Stimulated activated CD8-positive, alpha-beta memory T cell treated with anti-CD3 and anti-CD28 coated beads, Interleukin-4, amount 100 ng/mL, for 24 hours (primary cell): ENCODE measurements around the gene FBXL4.
"Not testable (repeated sequence)": the region's sequence is repeated elsewhere in the genome, so short reads cannot be mapped to it uniquely, and the experiment has no call there.

Experiments
- DNase-seq: peaks from one replicate; pipeline ENCODE4 v3.0.0-alpha.2; 2020; ENCODE audit warnings: low read depth

The FBXL4 gene

GRCh38 chr6:98945311-98946115, 2.2 kb downstream of the FBXL4 start:
- DNase-seq, result no peak

DNA sequence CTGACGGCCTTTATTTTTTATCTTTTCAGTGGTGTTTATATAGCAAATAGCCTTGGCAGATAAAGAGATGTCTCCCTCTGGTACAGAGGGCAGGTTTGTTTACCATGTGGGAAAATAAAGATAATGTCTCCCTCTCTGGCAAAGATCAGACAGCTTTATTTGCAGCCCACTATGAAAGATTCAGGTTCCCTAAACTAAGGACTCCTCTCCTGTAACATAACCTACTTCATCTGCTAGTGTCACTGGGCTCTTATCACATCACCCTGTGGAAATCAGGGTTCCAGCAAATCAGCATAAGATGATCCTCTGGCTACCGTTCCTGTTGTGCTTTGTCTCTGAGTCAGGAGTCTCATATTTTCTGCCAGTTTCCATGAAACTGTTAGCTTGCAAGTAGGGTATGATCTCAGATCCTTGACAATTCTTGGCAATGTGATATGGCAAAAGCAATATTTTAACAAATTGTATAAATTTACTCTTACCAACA, 3.1 kb downstream of the FBXL4 start:
- no peak for DNase-seq

DNA sequence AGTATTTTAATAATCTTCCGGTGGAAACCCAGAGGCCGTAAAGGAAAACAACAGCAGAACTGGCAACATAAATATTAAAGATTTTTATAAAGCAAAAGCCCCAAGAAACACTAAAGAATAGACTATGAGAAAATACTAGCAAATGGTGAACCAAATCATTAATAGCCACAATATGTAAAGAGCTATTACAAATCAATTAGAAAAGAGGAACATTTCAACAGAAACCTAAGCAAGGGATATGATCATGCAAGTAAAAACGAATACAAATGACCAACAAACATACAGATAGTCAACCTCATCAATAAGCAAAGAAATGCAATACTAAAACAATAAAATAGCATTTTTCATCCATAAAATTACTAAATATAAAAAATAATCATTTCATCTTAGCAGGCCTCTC, 3.6 kb downstream of the FBXL4 start:
- no peak for DNase-seq

DNA sequence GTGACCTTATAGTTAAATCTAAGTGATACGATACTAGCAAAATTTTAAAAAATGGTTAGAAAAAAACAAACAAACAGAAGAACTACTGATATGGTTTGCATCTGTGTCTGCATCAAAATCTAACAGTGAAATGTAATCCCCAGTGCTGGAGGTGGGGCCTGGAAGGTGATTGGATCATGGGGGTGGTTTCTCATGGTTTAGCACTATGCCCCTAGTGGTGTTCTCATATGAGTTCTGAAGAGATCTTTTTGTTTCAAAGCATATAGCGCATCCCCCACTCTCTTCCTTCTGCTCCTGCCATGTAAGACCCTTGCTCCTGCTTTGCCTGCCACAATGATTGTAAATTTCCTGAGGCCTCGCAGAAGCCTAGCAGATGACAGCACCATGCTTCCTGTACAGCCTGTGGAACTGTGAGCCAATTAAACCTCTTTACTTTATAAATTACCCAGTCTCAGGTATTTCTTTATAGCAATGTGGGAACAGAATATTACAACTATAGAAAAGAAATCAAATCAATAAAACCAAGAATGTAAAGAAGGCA, 5.4 kb downstream of the FBXL4 start:
- no peak for DNase-seq

- no peak for DNase-seq
Observed at GRCh38 chr6:98941319-98941718, 6.4 kb downstream of the FBXL4 start.

DNA sequence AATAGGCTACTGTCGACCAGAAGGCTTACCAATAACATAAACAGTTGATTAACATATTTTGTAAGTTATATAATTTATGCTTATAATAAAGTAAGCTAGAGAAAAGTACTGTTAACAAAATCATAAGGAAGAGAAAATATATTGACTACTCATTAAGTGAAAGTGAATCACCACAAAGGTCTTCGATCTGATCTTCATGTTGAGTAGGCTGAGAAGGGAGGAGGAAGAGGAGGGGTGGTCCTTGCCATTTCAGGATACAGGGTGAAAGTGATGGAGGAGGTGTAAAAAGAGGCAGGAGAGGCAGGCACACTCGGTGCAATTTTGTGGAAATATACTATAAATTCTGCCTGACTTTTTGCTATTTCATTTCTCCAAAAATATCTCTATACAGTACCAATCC, 10.4 kb downstream of the FBXL4 start:
- DNase-seq, result no peak

- DNase-seq, result no peak
Observed at GRCh38 chr6:98932381-98932780, 15.4 kb downstream of the FBXL4 start.

- DNase-seq, result no peak
Observed at GRCh38 chr6:98931696-98932095, 16.1 kb downstream of the FBXL4 start.

GRCh38 chr6:98929498-98930060, 18.2 kb downstream of the FBXL4 start:
- DNase-seq, result no peak

DNA sequence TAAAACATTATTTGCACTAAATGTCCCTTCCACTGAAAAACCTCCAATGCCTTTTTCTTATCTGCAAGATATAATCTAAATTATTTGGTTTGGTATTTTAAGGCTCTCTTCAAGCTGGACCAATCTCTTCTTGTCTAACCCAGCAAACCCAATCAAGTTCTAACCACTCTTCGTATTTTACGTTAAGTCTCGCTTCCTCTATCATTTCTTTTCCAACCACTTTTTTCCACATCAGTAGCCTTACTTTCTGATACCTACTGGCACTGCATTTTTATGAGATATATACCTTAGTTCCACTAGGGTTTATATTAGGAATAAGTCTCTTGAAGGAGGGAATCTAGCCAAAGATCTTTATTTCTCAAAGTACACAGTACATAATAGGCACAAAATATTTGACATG, 19.1 kb downstream of the FBXL4 start:
- DNase-seq, result no peak

GRCh38 chr6:98927534-98927933, 20.2 kb downstream of the FBXL4 start:
- DNase-seq, result no peak

GRCh38 chr6:98925831-98926230, 21.9 kb downstream of the FBXL4 start:
- DNase-seq, result no peak

- no peak for DNase-seq
Observed at GRCh38 chr6:98924647-98925046, 23.1 kb downstream of the FBXL4 start.

- no peak for DNase-seq
Observed at GRCh38 chr6:98920904-98921431, 26.8 kb downstream of the FBXL4 start.

DNA sequence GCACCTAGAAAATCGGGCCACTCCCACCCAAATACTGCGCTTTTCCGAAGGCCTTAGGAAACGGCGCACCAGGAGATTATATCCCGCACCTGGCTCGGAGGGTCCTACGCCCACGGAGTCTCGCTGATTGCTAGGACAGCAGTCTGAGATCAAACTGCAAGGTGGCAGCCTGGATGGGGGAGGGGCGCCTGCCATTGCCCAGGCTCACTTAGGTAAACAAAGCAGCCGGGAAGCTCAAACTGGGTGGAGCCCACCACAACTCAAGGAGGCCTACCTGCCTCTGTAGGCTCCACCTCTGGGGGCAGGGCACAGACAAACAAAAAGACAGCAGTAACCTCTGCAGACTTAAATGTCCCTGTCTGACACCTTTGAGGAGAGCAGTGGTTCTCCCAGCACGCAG, 36.8 kb downstream of the FBXL4 start:
- not testable (repeated sequence) for DNase-seq

- no peak for DNase-seq
Observed at GRCh38 chr6:98909236-98909635, 38.5 kb downstream of the FBXL4 start.

GRCh38 chr6:98906342-98906741, 41.4 kb downstream of the FBXL4 start:
- DNase-seq, result not testable (repeated sequence)

- no peak for DNase-seq
Observed at GRCh38 chr6:98905759-98906158, 42.0 kb downstream of the FBXL4 start.

- no peak for DNase-seq
Observed at GRCh38 chr6:98904096-98904495, 43.6 kb downstream of the FBXL4 start.

GRCh38 chr6:98900706-98901105, 47.0 kb downstream of the FBXL4 start:
- no peak for DNase-seq

- DNase-seq, result no peak
Observed at GRCh38 chr6:98894810-98895209, 52.9 kb downstream of the FBXL4 start.

GRCh38 chr6:98887650-98888049, 60.1 kb downstream of the FBXL4 start:
- no peak for DNase-seq

GRCh38 chr6:98885330-98885729, 62.4 kb downstream of the FBXL4 start:
- DNase-seq, result no peak
